GM12801 (cell line): ENCODE results near the gene MIEF2.

Experiments
- CTCF ChIP-seq: IDR thresholded peaks from one replicate; pipeline ENCODE4 v1.5.1; 2011; ENCODE audit warnings: control low read depth; ENCODE audit not compliant: insufficient read length; ENCODE audit errors: extremely low read depth

Gene MIEF2

GRCh38 chr17:18238299-18238698, 22.2 kb upstream of the MIEF2 start:
- TF ChIP-seq CTCF, result no peak

GRCh38 chr17:18240449-18240848, 20.0 kb upstream of the MIEF2 start:
- TF ChIP-seq CTCF, result no peak

GRCh38 chr17:18241229-18241871, 19.1 kb upstream of the MIEF2 start:
- TF ChIP-seq CTCF, result no peak

- no peak for TF ChIP-seq CTCF
Measured at GRCh38 chr17:18245038-18245776, 15.3 kb upstream of the MIEF2 start.

DNA sequence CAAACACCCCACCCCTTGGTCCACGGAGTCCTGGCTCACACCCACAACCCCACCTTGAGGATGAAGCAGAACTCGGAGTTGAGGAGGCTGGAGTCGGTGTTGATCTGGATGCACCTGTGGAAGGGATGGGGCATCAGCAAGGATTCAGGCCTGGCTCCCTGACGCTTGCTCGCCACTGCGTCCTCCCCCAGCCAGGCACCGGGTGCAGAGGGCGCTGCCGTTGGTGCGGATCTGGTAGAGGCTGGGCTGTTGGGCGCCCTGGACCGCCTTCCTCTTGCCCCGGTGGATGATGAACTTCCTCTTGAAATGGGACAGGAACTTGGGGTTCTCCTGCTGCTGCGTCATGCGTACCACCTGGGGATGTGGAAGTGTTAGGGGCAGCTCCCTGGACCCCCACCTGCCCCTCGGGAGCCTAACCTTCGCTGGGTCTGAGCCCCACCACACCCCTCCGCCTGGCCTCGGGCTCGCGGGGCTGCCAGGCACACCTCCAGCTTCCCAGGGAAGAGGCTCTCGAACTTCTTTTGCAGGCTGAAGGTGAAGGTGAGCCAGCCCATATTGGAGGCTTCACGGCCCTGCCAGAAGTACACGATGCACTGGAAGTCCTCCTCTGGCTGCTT, 14.2 kb upstream of the MIEF2 start:
- TF ChIP-seq CTCF, result no peak

DNA sequence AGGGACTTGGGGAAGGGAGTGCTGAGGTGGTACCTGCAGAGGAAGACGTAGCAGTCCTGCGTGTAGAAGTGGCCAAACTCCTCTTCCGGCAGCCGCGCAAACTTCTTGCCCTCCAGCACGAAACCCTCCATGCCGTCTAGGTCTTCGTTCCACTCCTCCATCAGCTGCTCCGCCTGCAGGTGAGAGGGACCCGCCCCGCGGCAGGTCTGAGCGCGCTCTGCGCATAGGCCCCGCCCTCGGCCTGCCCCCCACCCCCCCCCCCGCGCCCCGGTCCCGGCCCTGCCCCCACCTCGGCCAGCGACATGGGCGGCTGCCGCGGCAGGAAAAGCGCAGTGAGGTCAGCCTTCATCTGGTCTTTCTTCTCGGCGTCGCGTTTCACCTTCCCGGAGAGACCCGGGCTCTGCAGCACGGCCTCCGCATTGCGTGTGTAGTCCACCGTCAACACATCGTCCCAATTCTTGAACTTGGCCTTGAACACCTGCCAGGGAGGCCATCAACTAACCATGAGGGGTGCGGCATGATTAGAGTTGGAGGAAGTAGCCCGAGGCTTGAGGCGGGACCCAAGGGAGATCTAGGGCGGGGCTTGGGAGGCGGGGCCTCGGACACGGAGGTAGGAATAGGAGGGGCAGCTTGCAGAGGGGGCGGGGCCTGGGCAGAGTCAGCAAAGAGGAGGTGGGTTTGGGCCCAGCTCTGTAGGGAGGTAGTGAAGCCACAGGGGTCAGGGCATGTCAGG, 13.4 kb upstream of the MIEF2 start:
- TF ChIP-seq CTCF, result no peak

DNA sequence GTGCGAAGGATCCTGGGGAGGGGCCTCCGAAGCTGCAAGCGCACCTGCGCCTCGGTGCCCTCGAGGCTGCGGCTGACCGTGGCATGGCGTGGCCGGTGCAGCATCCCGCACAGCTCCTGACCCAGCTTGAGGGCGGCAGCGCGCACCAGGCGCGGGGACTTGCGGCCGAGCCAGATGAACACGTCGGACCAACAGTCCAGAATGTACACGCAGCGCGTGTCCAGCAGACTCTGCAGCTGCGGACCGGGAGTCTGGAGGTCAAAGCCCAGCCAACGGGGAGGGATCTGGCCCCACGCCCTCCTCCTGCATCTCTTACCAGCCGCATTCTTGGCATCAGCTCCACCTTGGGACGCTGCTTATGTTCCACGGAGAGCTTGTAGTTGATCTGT, 12.9 kb upstream of the MIEF2 start:
- no peak for TF ChIP-seq CTCF
